ENCODE measurements around the gene MRPL24. TPM values are rescaled to one million over a fixed set of nuclear protein-coding genes. Genes with fewer than 3 reads are reported as not detected.

The MRPL24 gene
- total and polyA plus RNA-seq, 2 of the 13 experiments (the other 11 are each of a cell fraction or from before 2014, with no cell fraction given): 38.1 to 42.9 TPM

- no peak for TF ChIP-seq ZBTB49 (CRISPR knock-in tag; IDR thresholded peaks at IDR 0.05; ENCODE audit: borderline replicate concordance)
- TF ChIP-seq HNRNPLL (IDR thresholded peaks at IDR 0.05; ENCODE audit: low read depth, low read length, poor library complexity, severe bottlenecking): peak; percentile 65
- TF ChIP-seq ZBTB42 (CRISPR knock-in tag; IDR thresholded peaks at IDR 0.05): 0 out of 2 replicates have a peak, but pooled peaks have one; percentile 65
- no peak; the same call in 1 of the 2 replicates for TF ChIP-seq ZNF451 (CRISPR knock-in tag; IDR thresholded peaks at IDR 0.05)
- no peak for TF ChIP-seq NFE2L1 (CRISPR knock-in tag; IDR thresholded peaks at IDR 0.05; ENCODE audit: borderline replicate concordance)
- TF ChIP-seq HOXD1 (CRISPR knock-in tag; IDR thresholded peaks at IDR 0.05): 0 out of 2 replicates have a peak, but pooled peaks have one; percentile 62
- TF ChIP-seq HNRNPL (IDR thresholded peaks at IDR 0.05; ENCODE audit: low read depth, low read length): peak; percentile 72; the same call in 1 of the 2 replicates
- 0 out of 2 replicates have a peak, but pooled peaks have one; percentile 24 for TF ChIP-seq TGIF2 (CRISPR knock-in tag; IDR thresholded peaks at IDR 0.05)
- no peak for TF ChIP-seq ZNF652 (CRISPR knock-in tag; IDR thresholded peaks at IDR 0.05; ENCODE audit: borderline replicate concordance, low read depth)
- TF ChIP-seq ATF3 (CRISPR knock-in tag; IDR thresholded peaks at IDR 0.05): 0 out of 2 replicates have a peak, but pooled peaks have one; percentile 13
- TF ChIP-seq ELF4 (CRISPR knock-in tag; IDR thresholded peaks at IDR 0.05; ENCODE audit: borderline replicate concordance): no peak
- TF ChIP-seq ZNF576 (CRISPR knock-in tag; IDR thresholded peaks at IDR 0.05): no peak
- no peak for TF ChIP-seq SAFB2 (CRISPR knock-in tag; IDR thresholded peaks at IDR 0.05; ENCODE audit: borderline replicate concordance, low read depth)
- peak; percentile 35; the same call in 1 of the 2 replicates for TF ChIP-seq ZNF562 (CRISPR knock-in tag; IDR thresholded peaks at IDR 0.05; ENCODE audit: borderline replicate concordance)
- TF ChIP-seq RELA (CRISPR knock-in tag; IDR thresholded peaks at IDR 0.05): no peak; the same call in 1 of the 2 replicates
- peak; percentile 44; the same call in 1 of the 2 replicates for TF ChIP-seq KDM5B (CRISPR knock-in tag; IDR thresholded peaks at IDR 0.05; ENCODE audit: borderline replicate concordance)
- peak; percentile 70 for TF ChIP-seq ARNTL (CRISPR knock-in tag; IDR thresholded peaks at IDR 0.05)
- TF ChIP-seq SOX13 (IDR thresholded peaks at IDR 0.05): no peak
- TF ChIP-seq SOX13 (CRISPR knock-in tag; conservative IDR thresholded peaks at IDR 0.05 in 1 of 2, IDR thresholded peaks at IDR 0.05 in 1 of 2): peak in 1 of 2 experiments; percentile 56; a peak in 2 of 4 replicates
- peak; percentile 61; the same call in 1 of the 2 replicates for TF ChIP-seq MAF1 (CRISPR knock-in tag; IDR thresholded peaks at IDR 0.05; ENCODE audit: borderline replicate concordance)
- TF ChIP-seq GATAD2A (CRISPR knock-in tag; IDR thresholded peaks at IDR 0.05): 0 out of 2 replicates have a peak, but pooled peaks have one; percentile 15
- TF ChIP-seq, protein P1, sequence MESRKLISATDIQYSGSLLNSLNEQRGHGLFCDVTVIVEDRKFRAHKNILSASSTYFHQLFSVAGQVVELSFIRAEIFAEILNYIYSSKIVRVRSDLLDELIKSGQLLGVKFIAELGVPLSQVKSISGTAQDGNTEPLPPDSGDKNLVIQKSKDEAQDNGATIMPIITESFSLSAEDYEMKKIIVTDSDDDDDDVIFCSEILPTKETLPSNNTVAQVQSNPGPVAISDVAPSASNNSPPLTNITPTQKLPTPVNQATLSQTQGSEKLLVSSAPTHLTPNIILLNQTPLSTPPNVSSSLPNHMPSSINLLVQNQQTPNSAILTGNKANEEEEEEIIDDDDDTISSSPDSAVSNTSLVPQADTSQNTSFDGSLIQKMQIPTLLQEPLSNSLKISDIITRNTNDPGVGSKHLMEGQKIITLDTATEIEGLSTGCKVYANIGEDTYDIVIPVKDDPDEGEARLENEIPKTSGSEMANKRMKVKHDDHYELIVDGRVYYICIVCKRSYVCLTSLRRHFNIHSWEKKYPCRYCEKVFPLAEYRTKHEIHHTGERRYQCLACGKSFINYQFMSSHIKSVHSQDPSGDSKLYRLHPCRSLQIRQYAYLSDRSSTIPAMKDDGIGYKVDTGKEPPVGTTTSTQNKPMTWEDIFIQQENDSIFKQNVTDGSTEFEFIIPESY (CRISPR knock-in tag; IDR thresholded peaks at IDR 0.05): no peak
- TF ChIP-seq ZBTB37 (CRISPR knock-in tag; IDR thresholded peaks at IDR 0.05): no peak
Measured at GRCh38 chr1:156751757-156752481, 11.0 kb upstream of the MRPL24 start (continued).

Data from HepG2 (cell line).